HT1080 (cell line): ENCODE data around the gene YIPF2. TPM values are rescaled to one million over a fixed set of nuclear protein-coding genes. Genes with fewer than 3 reads are reported as not detected.
A peak's percentile ranks its signal among the peaks of the same experiment; 100 is the strongest.
"Not testable (repeated sequence)": the region's sequence is repeated elsewhere in the genome, so short reads cannot be mapped to it uniquely, and the experiment has no call there.

Source experiments
- DNase-seq: peaks from one replicate; pipeline ENCODE4 v3.0.0-alpha.2; 2015; ENCODE audit warnings: low read depth
- polyA plus RNA-seq, 2 experiments: library from polyadenylated mRNA; depleted of rRNA; stranded (reverse); fragments of >200 nt; gene quantifications; 2 replicates each; pipeline ENCODE4 v1.2.3, GENCODE V29; 2015
- total RNA-seq: library from RNA; depleted of rRNA; stranded (reverse); fragments of >200 nt; shearing (Covaris generic); gene quantifications from 2 replicates; pipeline ENCODE4 v1.2.3, GENCODE V29; 2014; rRNA removed

YIPF2 gene
- 62.6 and 65.3 TPM in 2 replicates for total RNA-seq
- polyA plus RNA-seq (2015; cell fraction: cytosol; rRNA removed): 41.6 and 49.4 TPM in 2 replicates
- polyA plus RNA-seq (2015; cell fraction: nucleus; rRNA removed): 53.2 and 59.3 TPM in 2 replicates

GRCh38 chr19:10928563-10929401, at the start of gene YIPF2, which contains the start of gene TIMM29:
YIPF2 (minus strand) TSS chr19:10928639; CDS start chr19:10928410, 229 bp downstream.
TIMM29 (plus strand) TSS chr19:10928811; CDS start chr19:10928823, 12 bp downstream.
- DNase-seq: peak; percentile 96

DNA sequence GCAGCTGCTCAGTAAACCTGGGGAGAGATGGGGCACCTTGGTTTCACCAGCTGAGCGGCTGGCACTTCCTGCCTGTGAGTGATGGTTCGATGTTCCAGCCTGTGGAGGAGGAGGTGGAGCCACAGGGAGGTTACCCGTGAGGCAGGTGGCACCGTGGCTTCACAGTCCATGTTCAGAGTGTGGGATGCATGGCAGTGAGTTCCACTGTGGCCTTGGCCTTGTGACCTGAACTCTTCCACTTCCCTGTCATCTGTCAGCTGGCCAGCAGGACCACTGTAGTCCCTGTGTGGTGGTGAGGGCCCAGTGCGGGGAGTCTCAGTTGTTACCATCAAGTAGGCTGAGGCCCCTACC, 49.3 kb upstream of the YIPF2 start:
- DNase-seq: no peak

DNA sequence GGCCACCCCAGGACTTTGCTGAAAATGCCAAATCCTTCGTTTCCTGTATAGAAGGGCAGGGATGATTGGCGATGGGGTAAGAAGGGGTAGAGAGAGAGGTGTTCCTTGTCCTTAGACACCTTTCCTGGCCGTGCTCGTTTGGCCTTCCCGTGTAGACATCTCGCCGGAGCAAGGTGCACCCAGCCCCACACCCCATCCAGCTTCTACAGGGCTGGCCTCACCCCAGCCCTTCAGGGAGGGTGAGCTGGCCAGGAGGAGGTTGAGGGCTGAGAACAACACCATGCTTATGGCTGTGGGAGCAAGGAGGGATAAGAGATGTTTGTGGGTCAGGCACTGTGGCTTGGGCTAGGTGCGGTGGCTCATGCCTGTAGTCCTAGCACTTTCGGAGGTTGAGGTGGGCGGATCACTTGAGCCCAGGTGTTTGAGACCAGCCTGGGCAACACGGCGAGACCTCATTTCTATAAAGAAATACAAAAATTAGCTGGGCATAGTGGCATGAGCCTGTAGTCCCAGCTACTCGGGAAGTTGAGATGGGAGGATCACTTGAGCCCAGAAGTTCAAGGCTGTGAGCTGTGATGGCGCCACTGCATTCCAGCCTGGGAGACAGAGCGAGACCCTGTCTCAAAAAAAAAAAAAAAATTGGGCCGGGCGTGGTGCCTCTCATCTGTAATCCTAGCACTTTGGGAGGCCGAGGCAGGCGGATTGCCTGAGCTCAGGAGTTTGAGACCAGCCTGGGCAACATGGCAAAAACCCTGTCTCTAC, 47.9 kb upstream of the YIPF2 start:
- DNase-seq: no peak

DNA sequence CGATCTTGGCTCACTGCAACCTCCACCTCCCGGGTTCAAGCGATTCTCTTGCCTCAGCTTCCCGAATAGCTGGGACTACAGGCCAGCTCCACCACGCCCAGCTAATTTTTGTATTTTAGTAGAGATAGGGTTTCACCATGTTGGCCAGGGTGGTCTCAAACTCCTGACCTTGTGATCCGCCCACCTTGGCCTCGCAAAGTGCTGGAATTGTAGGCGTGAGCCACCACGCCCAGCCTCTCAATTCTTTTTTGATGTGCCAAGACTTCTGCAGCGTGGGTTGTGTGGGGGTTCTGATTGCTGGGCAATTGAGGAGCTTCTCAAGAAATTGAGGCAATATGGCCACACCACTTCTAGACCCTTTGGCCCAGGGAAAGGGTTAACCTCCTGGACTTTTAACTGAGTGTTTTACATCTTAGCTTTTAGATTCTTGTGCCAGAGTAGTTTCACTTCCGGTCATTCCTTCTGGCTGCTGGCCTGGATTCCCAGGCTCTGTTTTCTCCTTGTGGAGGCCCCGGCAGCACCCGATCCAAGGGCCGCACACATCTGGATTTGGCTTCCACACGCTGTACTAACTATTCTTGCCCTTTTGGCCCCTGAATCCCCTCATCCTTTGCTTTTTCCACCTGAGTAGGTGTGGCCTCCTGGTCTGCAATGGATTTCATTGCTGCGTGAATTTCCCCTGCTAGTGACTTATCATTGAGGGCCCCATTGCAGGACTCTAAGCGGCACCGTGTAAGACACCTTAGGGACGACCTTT, 47.1 kb upstream of the YIPF2 start:
- no peak for DNase-seq

DNA sequence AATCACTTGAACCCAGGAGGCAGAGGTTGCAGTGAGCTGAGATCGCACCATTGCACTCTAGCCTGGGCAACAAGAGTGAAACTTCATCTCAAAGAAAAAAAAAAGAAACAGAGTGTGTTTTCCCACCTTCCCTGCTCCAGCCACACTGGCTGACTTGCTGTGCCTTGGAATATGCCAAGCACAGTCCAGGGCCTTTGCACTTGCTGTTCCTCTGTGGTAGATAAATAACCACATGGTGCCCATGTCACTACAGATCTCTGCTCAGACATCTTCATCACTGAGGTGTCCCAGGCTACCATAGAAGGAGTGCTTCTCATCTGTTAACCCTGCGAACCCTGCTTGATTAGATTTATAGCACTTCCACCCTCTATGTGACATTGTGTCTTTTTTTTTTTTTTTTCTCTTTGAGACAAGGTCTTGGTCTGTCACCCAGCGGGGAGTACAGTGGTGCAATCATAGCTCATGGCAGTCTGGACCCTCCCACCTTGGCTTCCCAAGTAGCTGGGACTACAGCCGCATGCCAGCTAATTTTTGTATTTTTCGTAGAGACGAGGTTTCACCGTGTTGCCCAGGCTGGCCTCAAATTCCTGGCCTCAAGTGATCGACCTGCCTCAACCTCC, 42.8 kb upstream of the YIPF2 start:
- DNase-seq: no peak

DNA sequence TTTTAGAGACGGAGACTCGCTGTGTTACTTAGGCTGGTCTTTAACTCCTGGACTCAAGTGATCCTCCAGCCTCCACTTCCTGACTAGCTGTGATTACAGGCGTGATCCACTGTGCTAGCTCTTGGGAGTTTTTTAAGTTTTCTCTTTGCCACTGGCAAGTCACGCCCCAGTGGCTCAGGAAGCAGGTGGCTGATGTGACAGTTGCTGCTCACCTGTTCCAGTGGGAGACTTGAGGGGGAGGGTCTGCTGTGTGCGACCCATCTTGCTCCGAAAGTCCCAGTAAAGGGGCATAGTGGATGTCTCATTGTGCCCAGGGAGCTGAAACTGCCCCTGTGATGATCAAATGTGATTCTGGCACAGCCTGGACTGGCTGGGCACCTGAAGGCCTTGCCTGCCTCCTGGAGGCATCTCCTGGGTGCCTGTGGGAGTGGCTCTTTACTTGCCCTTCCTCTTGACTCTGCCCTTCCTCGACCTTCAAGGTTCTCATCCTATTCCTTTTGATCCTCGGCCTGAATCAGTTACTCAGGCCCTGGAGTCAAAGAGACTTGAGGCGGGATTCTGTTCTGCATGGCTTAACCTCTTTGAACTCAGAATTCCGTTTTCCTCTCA, 40.2 kb upstream of the YIPF2 start:
- no peak for DNase-seq

DNA sequence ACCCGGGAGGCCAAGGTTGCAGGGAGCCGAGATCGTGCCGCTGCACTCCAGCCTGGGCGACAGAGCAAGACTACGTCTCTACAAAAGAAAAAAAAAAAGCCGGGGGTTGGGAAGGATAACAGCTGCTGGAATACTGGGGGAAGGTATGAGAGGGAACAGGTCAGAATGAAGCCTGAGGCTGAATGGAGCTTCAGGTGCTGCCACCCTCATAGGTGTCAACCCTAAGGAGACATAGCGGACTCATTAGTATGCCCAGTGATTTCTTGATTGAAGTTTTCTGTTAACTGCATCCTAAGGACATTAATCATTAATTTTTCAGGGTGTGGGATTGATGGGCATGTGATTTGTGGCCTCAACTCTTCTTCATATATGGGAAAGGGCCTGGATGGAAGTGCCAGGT, 38.4 kb upstream of the YIPF2 start:
- no peak for DNase-seq

DNA sequence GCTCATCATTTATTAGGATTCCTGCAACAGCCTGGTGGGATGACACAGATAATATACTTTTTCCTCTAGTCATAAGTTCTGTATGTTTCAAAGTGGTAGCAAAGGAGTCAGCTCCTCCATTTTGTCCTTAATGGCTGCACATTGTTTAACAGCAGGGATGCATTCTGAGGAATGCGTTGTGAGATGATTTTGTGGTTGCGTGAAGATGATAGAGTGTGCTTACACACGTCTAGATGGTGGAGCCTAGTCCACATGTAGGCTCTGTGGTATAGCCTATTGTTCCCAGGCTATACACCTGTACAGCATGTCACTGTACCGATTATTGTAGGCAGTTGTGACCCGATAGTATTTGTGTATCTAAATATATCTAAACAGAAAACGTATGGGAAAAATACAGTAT, 37.0 kb upstream of the YIPF2 start:
- DNase-seq: no peak

- no peak for DNase-seq
Measured at GRCh38 chr19:10964903-10965302, 36.5 kb upstream of the YIPF2 start.

DNA sequence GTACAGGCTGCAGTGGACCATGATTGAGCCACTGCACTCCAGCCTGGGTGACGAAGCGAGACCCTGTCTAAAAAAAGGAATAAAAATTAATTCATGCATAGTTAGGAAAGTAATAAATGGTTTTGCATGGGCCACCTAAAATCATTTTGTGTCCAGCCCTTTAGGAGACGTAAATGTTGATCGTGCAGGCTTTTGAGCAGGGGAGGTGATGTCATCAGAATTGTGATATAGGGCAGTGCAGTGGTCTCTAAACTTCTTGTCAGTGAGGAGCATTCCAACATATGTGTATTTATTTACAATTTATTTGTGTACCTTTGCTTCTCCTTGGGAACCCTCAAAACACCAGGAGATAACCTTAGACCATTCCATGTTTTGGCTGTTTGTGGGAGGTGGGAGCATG, 35.4 kb upstream of the YIPF2 start:
- DNase-seq: no peak

DNA sequence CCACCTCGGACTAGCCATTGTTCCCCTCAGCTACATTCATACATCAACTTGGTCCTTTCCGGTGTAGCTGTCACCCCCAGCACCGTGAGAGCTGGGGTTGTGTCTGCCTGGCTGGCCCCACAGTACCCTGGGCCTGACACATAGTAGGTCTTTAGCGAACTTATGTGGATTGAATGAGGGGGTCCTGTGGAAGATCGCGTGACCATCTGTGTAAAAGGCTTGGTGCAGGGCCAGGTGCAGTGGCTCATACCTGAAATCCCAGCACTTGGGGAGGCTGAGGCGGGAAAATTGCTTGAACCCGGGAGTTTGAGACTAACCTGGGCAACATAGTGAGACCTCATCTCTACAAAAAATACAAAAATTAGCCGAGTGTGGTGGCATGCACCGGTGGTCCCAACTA, 34.4 kb upstream of the YIPF2 start:
- no peak for DNase-seq

- DNase-seq: no peak
Measured at GRCh38 chr19:10961073-10961860, 32.8 kb upstream of the YIPF2 start.

DNA sequence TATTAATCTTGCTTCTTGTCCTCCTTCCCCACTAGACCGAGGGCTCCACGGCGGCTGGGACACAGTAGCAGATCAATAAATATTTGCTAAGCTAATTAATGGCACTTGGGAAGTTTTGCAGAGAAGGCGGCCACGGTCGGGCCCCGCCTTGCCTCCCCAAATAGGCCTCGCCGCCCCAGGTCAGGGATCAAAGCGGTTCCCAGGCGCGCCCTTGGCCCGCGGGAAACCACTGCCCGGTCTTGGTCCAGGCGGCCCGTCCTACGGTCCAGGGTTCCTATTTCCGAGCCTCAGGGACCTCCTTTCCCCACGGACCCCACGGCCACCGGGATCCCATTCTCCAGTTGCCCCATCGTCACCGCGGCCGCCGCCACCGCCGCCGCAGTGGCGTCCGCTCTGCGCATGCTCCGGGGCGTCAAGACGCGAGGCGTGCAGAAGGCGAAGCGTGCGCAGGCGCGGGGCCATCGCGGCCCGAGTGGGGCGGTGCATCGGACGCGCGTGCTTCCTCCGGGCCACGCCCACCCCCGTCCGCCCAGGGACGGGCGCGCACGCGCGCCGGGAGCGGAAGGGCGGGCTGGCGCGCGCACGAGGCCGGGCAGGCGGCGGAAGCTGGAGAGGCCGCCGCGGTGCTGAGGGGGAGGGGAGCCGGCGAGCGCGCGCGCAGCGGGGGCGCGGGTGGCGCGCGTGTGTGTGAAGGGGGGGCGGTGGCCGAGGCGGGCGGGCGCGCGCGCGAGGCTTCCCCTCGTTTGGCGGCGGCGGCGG, 32.1 kb upstream of the YIPF2 start, which contains the start of gene SMARCA4:
TSS of gene SMARCA4 (plus strand) at position 717 of the 759 bp plus-strand sequence. CDS start 23,122 bp downstream, outside the sequence.
- peak; percentile 89 for DNase-seq

GRCh38 chr19:10959277-10959968, 31.0 kb upstream of the YIPF2 start:
- DNase-seq: not testable (repeated sequence)

- DNase-seq: no peak
Measured at GRCh38 chr19:10952809-10953208, 24.4 kb upstream of the YIPF2 start.

DNA sequence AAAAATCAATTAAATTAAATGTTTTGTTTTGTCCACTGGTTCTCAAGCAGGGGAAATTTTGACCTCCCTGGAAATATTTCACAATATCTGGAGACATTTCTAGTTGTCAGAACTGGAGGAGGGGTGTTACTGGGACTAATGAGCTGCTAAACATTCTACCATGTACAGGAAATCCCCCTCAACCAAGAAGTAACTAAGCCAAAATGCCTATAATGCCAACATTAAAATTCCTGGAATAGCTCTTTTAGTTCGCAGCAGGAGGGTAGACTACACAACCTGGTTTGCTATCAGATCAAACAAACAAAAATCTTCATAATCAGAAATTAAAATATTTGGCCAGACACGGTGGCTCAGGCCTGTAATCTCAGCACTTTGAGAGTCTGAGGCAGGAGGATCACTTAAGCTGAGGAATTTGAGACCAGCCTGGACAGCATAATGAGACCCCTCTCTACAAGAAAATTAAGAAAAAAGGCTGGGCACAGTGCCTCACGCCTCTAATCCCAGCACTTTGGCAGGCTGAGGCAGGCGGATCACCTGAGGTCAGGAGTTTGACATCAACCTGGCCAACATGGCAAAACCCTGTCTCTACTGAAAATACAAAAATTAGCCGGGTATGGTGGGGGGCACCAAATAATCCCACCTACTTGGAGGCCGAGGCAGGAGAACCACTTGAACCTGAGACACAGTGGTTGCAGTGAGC, 18.7 kb upstream of the YIPF2 start:
- no peak for DNase-seq

DNA sequence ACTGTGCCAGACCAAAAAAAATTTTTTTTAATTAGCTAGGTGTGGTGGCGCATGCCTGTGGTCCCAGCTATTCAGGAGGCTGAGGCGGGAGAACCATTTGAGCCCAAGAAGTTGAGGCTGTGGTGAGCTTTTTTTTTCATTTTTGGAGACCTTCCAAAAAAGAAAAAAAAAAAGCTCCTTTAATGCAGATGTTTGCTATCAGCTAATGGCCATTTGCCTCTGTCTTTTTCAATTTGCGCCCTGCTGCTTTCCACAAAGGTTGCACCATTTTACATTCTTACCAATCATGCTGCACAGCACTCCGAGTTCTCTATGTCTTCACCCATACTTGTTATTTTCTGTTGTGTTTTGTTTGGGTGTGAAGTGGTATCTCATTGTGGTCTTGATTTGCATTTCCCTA, 16.8 kb upstream of the YIPF2 start:
- DNase-seq: no peak

DNA sequence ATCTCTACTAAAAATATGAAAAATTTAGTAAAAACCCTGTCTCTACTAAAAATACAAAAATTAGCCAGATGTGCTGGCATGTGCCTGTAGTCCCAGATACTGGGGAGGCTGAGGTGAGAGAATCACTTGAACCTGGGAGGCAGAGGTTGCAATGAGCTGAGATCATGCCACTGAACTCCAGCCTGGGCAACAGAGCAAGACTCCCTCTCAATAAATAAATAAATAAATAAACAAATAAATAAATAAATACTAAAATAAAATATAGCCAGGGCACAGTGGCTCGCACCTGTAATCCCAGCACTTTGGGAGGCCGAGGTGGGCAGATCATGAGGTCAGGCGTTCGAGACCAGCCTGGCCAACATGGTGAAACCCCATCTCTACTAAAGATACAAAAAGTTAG, 15.0 kb upstream of the YIPF2 start:
- not testable (repeated sequence) for DNase-seq
